K562 (cell line): Measurements from ENCODE around the gene LAT. TPM values are rescaled to one million over a fixed set of nuclear protein-coding genes. Genes with fewer than 3 reads are reported as not detected.
A peak's percentile ranks its signal among the peaks of the same experiment; 100 is the strongest.

Experiments
- CBX3 ChIP-seq, 2 experiments: IDR thresholded peaks; 1 replicate in 1 of 2; 2 replicates in 1 of 2; pipeline ENCODE4 v1.6.1; 2012; ENCODE audit warnings: inconsistent platforms in 2 of 2, low read length in 2 of 2, borderline replicate concordance in 1 of 2, control low read depth in 1 of 2
- CREM ChIP-seq: IDR thresholded peaks from 2 replicates; pipeline ENCODE4 v1.6.1; 2014; ENCODE audit warnings: antibody characterized with exemption, low read depth
- FOXP4 ChIP-seq: sonication (generic); formaldehyde crosslinking; IDR thresholded peaks from 2 replicates; pipeline ENCODE4 v1.8.0; 2022; ENCODE audit warnings: mild to moderate bottlenecking, missing genetic modification reagents, borderline replicate concordance
- GTF2E2 ChIP-seq: fragments of 200-800 bp; sonication (Bioruptor generic); IDR thresholded peaks from 2 replicates; pipeline ENCODE4 v1.6.1; 2016; ENCODE audit warnings: missing genetic modification characterization, missing compliant biosample characterization
- MGA ChIP-seq: fragments of 450-650 bp; IDR thresholded peaks from 2 replicates; pipeline ENCODE4 v1.6.1; 2016; ENCODE audit warnings: mild to moderate bottlenecking, moderate library complexity
- polyA plus RNA-seq, 8 experiments: library from polyadenylated mRNA; depleted of rRNA in 4 of 8; stranded (reverse) in 5 of 8; unstranded in 3 of 8; fragments of >200 nt; fragmentation: Nextera tagmentation in 2 of 8; fragmentation: Illumina TruSeq in 1 of 8; extraction: Ambion mirVana in 2 of 8; extraction: Trizol in 1 of 8; gene quantifications; 2 replicates each; pipeline versions ENCODE4 v1.2.1 to v1.2.3, GENCODE V29; 2011 to 2014; ENCODE audit warnings: inconsistent platforms in 1 of 8, missing spikeins in 1 of 8
- total RNA-seq, 7 experiments: library from RNA; depleted of rRNA in 6 of 7; stranded (reverse); fragments of >200 nt in 6 of 7; fragmentation: Illumina TruSeq in 2 of 7; extraction: Trizol in 2 of 7; gene quantifications; 2 replicates each; pipeline versions ENCODE4 v1.2.1 to v1.2.3, GENCODE V29; 2011 to 2021; ENCODE audit warnings: low replicate concordance in 1 of 7

The LAT gene
- total and polyA plus RNA-seq, 9 of the 15 experiments (the other 6 are each of a cell fraction or from before 2014, with no cell fraction given) = 0.40 to 4.2 (median 1.3) TPM

- TF ChIP-seq FOXP4 (CRISPR knock-in tag) (no peak), MGA (peak; percentile 84), CBX3 (IDR thresholded peaks at IDR 0.05; ENCODE audit: borderline replicate concordance in 1 of 2, low read length in 2 of 2) (peak in 1 of 2 experiments; percentile 31; a peak in 1 of 3 replicates), GTF2E2 (tag) (0 out of 2 replicates have a peak, but pooled peaks have one; percentile 53), CREM (peak; percentile 83)
Observed at GRCh38 chr16:28974437-28975157, 10.3 kb upstream of the LAT start, which contains the start of gene SPNS1 (continued).
